Tibial nerve (tissue), 4 donors: ENCODE data around the gene SOX2. TPM values are rescaled to one million over a fixed set of nuclear protein-coding genes. Genes with fewer than 3 reads are reported as not detected.
A peak's percentile ranks its signal among the peaks of the same experiment; 100 is the strongest.

ENCODE experiments used
- DNase-seq, 2 donors: peaks; one replicate each; pipeline ENCODE4 v3.0.0-alpha.2; 2019; ENCODE audit warnings: low spot score in 2 of 2
- H3K27ac ChIP-seq, 4 donors: fragments of 200-600 bp; sonication (generic) in 3 of 4; one replicate each; pipeline ENCODE4 v1.5.1; 2017 to 2019; ENCODE audit warnings: mild to moderate bottlenecking in 1 of 4
- H3K27me3 ChIP-seq, 2 donors: fragments of 200-600 bp; sonication (generic) in 1 of 2; one replicate each; pipeline versions ENCODE4 v1.5.1 to v1.6.0; 2017 to 2019
- H3K36me3 ChIP-seq, 3 donors: fragments of 200-600 bp; sonication (generic); one replicate each; pipeline ENCODE4 v1.5.1; 2018 to 2019
- H3K4me1 ChIP-seq, 4 donors: fragments of 200-600 bp; sonication (generic) in 3 of 4; one replicate each; pipeline ENCODE4 v1.5.1; 2017 to 2019
- H3K4me3 ChIP-seq, 4 donors: fragments of 200-600 bp; sonication (generic) in 3 of 4; one replicate each; pipeline ENCODE4 v1.5.1; 2017 to 2019; ENCODE audit warnings: mild to moderate bottlenecking in 1 of 4, moderate library complexity in 1 of 4
- H3K9me3 ChIP-seq, 4 donors: fragments of 200-600 bp; sonication (generic) in 3 of 4; one replicate each; pipeline ENCODE4 v1.5.1; 2017 to 2019
- CTCF ChIP-seq, 5 experiments: fragments of 200-600 bp in 3 of 5; fragments of 450-650 bp in 2 of 5; sonication (generic) in 3 of 5; IDR thresholded peaks; one replicate each; pipeline ENCODE4 v1.5.1; 2016 to 2019; ENCODE audit warnings: antibody characterized with exemption in 5 of 5, mild to moderate bottlenecking in 3 of 5, moderate library complexity in 2 of 5
- EP300 ChIP-seq, 2 donors: sonication (generic); formaldehyde crosslinking; IDR thresholded peaks; one replicate each; pipeline ENCODE4 v1.6.1; 2017; ENCODE audit warnings: antibody characterized with exemption in 2 of 2, mild to moderate bottlenecking in 1 of 2
- POLR2A ChIP-seq, 2 donors: fragments of 450-650 bp; IDR thresholded peaks; one replicate each; pipeline ENCODE4 v1.6.1; 2017; ENCODE audit warnings: antibody characterized with exemption in 2 of 2, mild to moderate bottlenecking in 2 of 2, moderate library complexity in 2 of 2
- WGBS, 2 donors: methylation state at CpG; one replicate each; pipeline ENCODE4 v1.1.5; 2018; 5-methylcytosine and 5-hydroxymethylcytosine counted together
- total RNA-seq, 4 donors: library from RNA; depleted of rRNA; stranded (reverse); fragments of >200 nt; gene quantifications; one replicate each; pipeline ENCODE4 v1.1.0, GENCODE V29; 2016

SOX2 gene
- total RNA-seq, 4 donors from 2014 or later, result 21.3 to 50.5 (median 34.3) TPM

GRCh38 chr3:181690769-181691168 is 21.0 kb upstream of the SOX2 start:
- TF ChIP-seq CTCF (IDR thresholded peaks at IDR 0.05), result no peak
- no peak for TF ChIP-seq EP300 (IDR thresholded peaks at IDR 0.05)
- TF ChIP-seq POLR2A (IDR thresholded peaks at IDR 0.05), result no peak
- no peaks in the 10 kb centered on the region for H3K9me3 ChIP-seq
- no peaks in the 10 kb centered on the region for H3K36me3 ChIP-seq
- WGBS, 2 donors, result 75 to 77% methylated on average over 2 of the region's 2 CpGs
- H3K4me1 ChIP-seq, result peaks cover 0 to 14% (median 6%) of the 10 kb centered on the region in 4 donors
- DNase-seq, result no peak
- H3K4me3 ChIP-seq, result no peak overlapping the region
- H3K27me3 ChIP-seq, result peaks cover 0 to 5% of the 10 kb centered on the region in 2 donors
- peak overlapping the region in 1 of 4 donors; percentile 41 for H3K27ac ChIP-seq

- Histone ChIP-seq H3K4me1 (peaks cover 0 to 24% (median 7%) of the 10 kb centered on the region in 4 donors), H3K27me3 (peaks cover 0 to 16% of the 10 kb centered on the region in 2 donors)
- TF ChIP-seq EP300 (IDR thresholded peaks at IDR 0.05), result no peak
- no peak for TF ChIP-seq POLR2A (IDR thresholded peaks at IDR 0.05)
- TF ChIP-seq CTCF (IDR thresholded peaks at IDR 0.05), result no peak
Observed at GRCh38 chr3:181691901-181692300, 19.8 kb upstream of the SOX2 start.

GRCh38 chr3:181692311-181693145 is 19.2 kb upstream of the SOX2 start:
- H3K9me3 ChIP-seq, result no peaks in the 10 kb centered on the region
- peaks cover 0 to 22% of the 10 kb centered on the region in 2 donors for H3K27me3 ChIP-seq
- TF ChIP-seq EP300 (IDR thresholded peaks at IDR 0.05) (no peak), CTCF (IDR thresholded peaks at IDR 0.05) (no peak), POLR2A (IDR thresholded peaks at IDR 0.05) (no peak)
- no peak overlapping the region for H3K4me3 ChIP-seq
- peaks cover 0 to 29% (median 7%) of the 10 kb centered on the region in 4 donors for H3K4me1 ChIP-seq
- 44 to 61% methylated on average over 2 of the region's 2 CpGs for WGBS, 2 donors
- H3K27ac ChIP-seq, result peak overlapping the region in 2 of 4 donors; percentile 59 to 95
- H3K36me3 ChIP-seq, result no peaks in the 10 kb centered on the region
- no peak for DNase-seq

More at GRCh38 chr3:181691901-181692300, 19.8 kb upstream of the SOX2 start:
- 43 to 44% methylated on average over 2 of the region's 2 CpGs for WGBS, 2 donors
- Histone ChIP-seq H3K36me3 (no peaks in the 10 kb centered on the region), H3K4me3 (no peak overlapping the region), H3K9me3 (no peaks in the 10 kb centered on the region), H3K27ac (peak overlapping the region in 1 of 4 donors; percentile 95)
- DNase-seq, result no peak

GRCh38 chr3:181693280-181693679 is 18.4 kb upstream of the SOX2 start:
- H3K4me1 ChIP-seq, result peaks cover 0 to 32% (median 7%) of the 10 kb centered on the region in 4 donors
- H3K27ac ChIP-seq, result peak overlapping the region in 2 of 4 donors; percentile 59 to 95
- peaks cover 0 to 28% of the 10 kb centered on the region in 2 donors for H3K27me3 ChIP-seq
- no peak overlapping the region for H3K4me3 ChIP-seq
- no peak for DNase-seq
- 68 to 80% methylated on average over 1 of the region's 1 CpG for WGBS, 2 donors
- H3K36me3 ChIP-seq, result no peaks in the 10 kb centered on the region
- no peaks in the 10 kb centered on the region for H3K9me3 ChIP-seq
- TF ChIP-seq EP300 (IDR thresholded peaks at IDR 0.05), result no peak
- TF ChIP-seq POLR2A (IDR thresholded peaks at IDR 0.05), result no peak
- no peak for TF ChIP-seq CTCF (IDR thresholded peaks at IDR 0.05)
